ENCODE measurements around the gene ASB8. TPM values are rescaled to one million over a fixed set of nuclear protein-coding genes. Genes with fewer than 3 reads are reported as not detected.
A peak's percentile ranks its signal among the peaks of the same experiment; 100 is the strongest.

The ASB8 gene
- polyA plus RNA-seq, 3 donors: 23.8 to 50.0 (median 38.4) TPM

DNA sequence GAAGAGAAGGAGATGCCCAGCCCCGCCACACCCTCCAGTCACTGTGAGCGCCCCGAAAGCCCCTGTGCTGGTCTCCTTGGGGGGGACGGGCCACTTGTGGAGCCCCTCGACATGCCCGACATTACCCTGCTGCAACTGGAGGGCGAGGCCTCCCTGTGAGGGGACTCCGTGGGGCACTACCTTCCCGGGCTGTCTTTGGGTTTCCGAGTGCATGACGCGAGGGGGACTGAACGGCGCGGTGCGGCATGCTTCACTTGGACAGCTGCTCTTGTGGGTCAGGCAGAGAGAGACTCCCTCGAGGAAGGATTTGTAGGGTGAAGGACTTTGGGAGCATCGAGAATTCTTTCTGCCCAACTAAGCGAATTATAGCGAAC, 27.2 kb upstream of the ASB8 start:
- DNase-seq: no peak
- H2AFZ ChIP-seq (ENCODE audit: insufficient read depth, low read depth, low read length, poor library complexity, severe bottlenecking): peak overlapping the region; percentile 84
- no peak overlapping the region for H3K27ac ChIP-seq (ENCODE audit: low read depth in 1 of 2, low read length in 2 of 2)
- Mint-ChIP-seq H3K27ac (no peak overlapping the region), H3K4me3 (peak overlapping the region; percentile 95 to 97), H3K9me3 (peaks cover 0 to 11% (median 4%) of the 10 kb centered on the region in 7 donors), H3K27me3 (ENCODE audit: low read depth in 3 of 3) (peaks cover 55 to 65% (median 59%) of the 10 kb centered on the region in 3 donors), H3K4me1 (peaks cover 18% of the 10 kb centered on the region), H3K36me3 (peaks cover 2 to 6% of the 10 kb centered on the region in 2 donors)
- peaks cover 0 to 4% of the 10 kb centered on the region in 2 donors for H3K9me3 ChIP-seq (replicated peaks in 1 of 2; ENCODE audit: control insufficient read depth in 1 of 2, insufficient read depth in 1 of 2, low read length in 2 of 2)
- peak overlapping the region; percentile 76 for H3K4me2 ChIP-seq (replicated peaks; ENCODE audit: extremely low read depth, low read length, poor library complexity, severe bottlenecking)
- no peak overlapping the region for H3K9ac ChIP-seq (ENCODE audit: insufficient read depth, low read length, poor library complexity, severe bottlenecking)
- intact Hi-C loops (cut with micrococcal nuclease): no loop called here
- H4K20me1 ChIP-seq (ENCODE audit: insufficient read depth, low read length): no peaks in the 10 kb centered on the region
- TF ChIP-seq CTCF (IDR thresholded peaks at IDR 0.05): no peak
- no peaks in the 10 kb centered on the region for H3K36me3 ChIP-seq (replicated peaks in 1 of 2; ENCODE audit: control insufficient read depth in 1 of 2, insufficient read depth in 2 of 2, low read length in 2 of 2)
- peaks cover 17 to 22% of the 10 kb centered on the region in 2 donors for H3K4me1 ChIP-seq (ENCODE audit: control insufficient read depth in 1 of 2, insufficient read depth in 2 of 2, low read length in 2 of 2)
- peak overlapping the region in 2 of 3 experiments; percentile 66 to 89 for H3K4me3 ChIP-seq (replicated peaks in 1 of 3; ENCODE audit: low read depth in 2 of 3, low read length in 3 of 3)
- no peaks in the 10 kb centered on the region for H3K79me2 ChIP-seq (ENCODE audit: insufficient read depth, low read length)
- peaks cover 41 to 58% of the 10 kb centered on the region in 2 donors for H3K27me3 ChIP-seq (ENCODE audit: control insufficient read depth in 2 of 2, insufficient read depth in 2 of 2, low read length in 2 of 2)
- 15% methylated on average over 6 of the region's 20 CpGs for WGBS (ENCODE audit: insufficient coverage)

DNA sequence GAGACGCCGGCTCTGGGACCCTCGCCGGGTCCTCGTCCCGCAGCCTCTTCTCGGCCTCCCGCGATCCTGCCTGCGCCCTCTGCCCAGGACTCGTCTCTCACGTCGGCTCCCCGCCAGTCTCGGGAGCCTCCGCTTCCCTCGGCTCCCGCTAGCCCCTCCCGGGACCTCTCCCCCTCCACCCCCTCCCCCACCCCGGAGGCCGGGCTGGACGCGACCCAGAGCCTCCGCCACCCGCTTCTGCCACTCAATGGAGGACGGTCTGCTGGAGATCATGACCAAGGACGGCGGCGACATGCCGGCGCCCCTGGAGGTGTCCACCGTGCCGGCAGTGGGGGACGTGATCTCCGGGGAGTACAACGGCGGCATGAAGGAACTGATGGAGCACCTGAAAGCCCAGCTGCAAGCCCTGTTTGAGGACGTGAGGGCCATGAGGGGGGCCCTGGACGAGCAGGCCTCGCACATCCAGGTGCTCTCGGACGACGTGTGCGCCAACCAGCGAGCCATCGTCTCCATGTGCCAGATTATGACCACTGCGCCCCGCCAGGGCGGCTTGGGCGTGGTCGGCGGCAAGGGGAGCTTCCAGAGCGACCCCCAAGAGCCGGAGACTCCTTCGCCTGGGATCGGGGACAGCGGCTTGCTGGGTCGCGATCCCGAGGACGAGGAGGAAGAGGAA, 26.7 kb upstream of the ASB8 start:
- Mint-ChIP-seq H3K36me3 (peaks cover 2 to 6% of the 10 kb centered on the region in 2 donors), H3K27ac (no peak overlapping the region), H3K4me1 (peaks cover 18% of the 10 kb centered on the region), H3K27me3 (ENCODE audit: low read depth in 3 of 3) (peaks cover 59 to 67% (median 59%) of the 10 kb centered on the region in 3 donors), H3K9me3 (peaks cover 0 to 11% (median 4%) of the 10 kb centered on the region in 7 donors), H3K4me3 (peak overlapping the region; percentile 95 to 97)
- WGBS (ENCODE audit: insufficient coverage): 8% methylated on average over 54 of the region's 61 CpGs
- H3K4me1 ChIP-seq (ENCODE audit: control insufficient read depth in 1 of 2, insufficient read depth in 2 of 2, low read length in 2 of 2): peaks cover 17 to 22% of the 10 kb centered on the region in 2 donors
- H4K20me1 ChIP-seq (ENCODE audit: insufficient read depth, low read length): no peaks in the 10 kb centered on the region
- no peaks in the 10 kb centered on the region for H3K36me3 ChIP-seq (replicated peaks in 1 of 2; ENCODE audit: control insufficient read depth in 1 of 2, insufficient read depth in 2 of 2, low read length in 2 of 2)
- H3K27me3 ChIP-seq (ENCODE audit: control insufficient read depth in 2 of 2, insufficient read depth in 2 of 2, low read length in 2 of 2): peaks cover 41 to 58% of the 10 kb centered on the region in 2 donors
- peak overlapping the region; percentile 44 for H3K9ac ChIP-seq (ENCODE audit: insufficient read depth, low read length, poor library complexity, severe bottlenecking)
- TF ChIP-seq CTCF (IDR thresholded peaks at IDR 0.05): peak; percentile 42
- H2AFZ ChIP-seq (ENCODE audit: insufficient read depth, low read depth, low read length, poor library complexity, severe bottlenecking): peak overlapping the region; percentile 84
- DNase-seq: no peak
- H3K4me2 ChIP-seq (replicated peaks; ENCODE audit: extremely low read depth, low read length, poor library complexity, severe bottlenecking): peak overlapping the region; percentile 76
- intact Hi-C loops (cut with micrococcal nuclease): loop anchor here in 1 of 2 donors (1.0 kb wide), 1 partner anchor 7 kb away; no protein-coding TSS in a partner anchor
- H3K27ac ChIP-seq (ENCODE audit: low read depth in 1 of 2, low read length in 2 of 2): no peak overlapping the region
- peak overlapping the region; percentile 66 to 89 (median 69) for H3K4me3 ChIP-seq (replicated peaks in 1 of 3; ENCODE audit: low read depth in 2 of 3, low read length in 3 of 3)
- peaks cover 0 to 4% of the 10 kb centered on the region in 2 donors for H3K9me3 ChIP-seq (replicated peaks in 1 of 2; ENCODE audit: control insufficient read depth in 1 of 2, insufficient read depth in 1 of 2, low read length in 2 of 2)
- no peaks in the 10 kb centered on the region for H3K79me2 ChIP-seq (ENCODE audit: insufficient read depth, low read length)

All from CD14-positive monocyte (primary cell).